ENCODE results near the gene C2CD5. TPM values are rescaled to one million over a fixed set of nuclear protein-coding genes. Genes with fewer than 3 reads are reported as not detected.
A peak's percentile ranks its signal among the peaks of the same experiment; 100 is the strongest.
"Not testable (repeated sequence)": the region's sequence is repeated elsewhere in the genome, so short reads cannot be mapped to it uniquely, and the experiment has no call there.

C2CD5 gene
- total and polyA plus RNA-seq, 5 experiments from 2014 or later = 10.1 to 44.2 (median 16.7) TPM

DNA sequence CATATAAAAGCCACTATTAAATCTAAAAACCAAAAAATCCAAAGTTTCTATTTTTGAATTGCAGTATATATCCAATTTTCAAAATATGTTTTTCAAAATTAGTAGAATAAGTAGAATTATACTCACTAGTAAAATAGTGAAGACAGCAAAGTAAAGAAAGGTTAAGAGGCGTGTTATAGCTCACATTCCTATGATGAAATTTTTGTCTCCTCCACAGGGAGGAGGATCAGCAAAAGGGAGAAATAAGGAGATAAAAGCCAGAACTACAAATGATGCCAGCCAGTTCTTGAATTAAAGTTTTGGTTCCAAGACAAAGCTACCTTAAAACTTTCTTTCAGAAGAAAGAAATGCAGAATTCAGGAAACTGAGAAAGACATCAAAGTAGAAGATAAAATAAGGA is 50.0 kb downstream of the C2CD5 start:
- H3K9me3 Mint-ChIP-seq = no peaks in the 10 kb centered on the region
- no peak for ATAC-seq
- H3K36me3 Mint-ChIP-seq = peaks cover 5 to 60% (median 28%) of the 10 kb centered on the region in 3 donors
- H3K27me3 Mint-ChIP-seq = no peaks in the 10 kb centered on the region
- H3K4me1 Mint-ChIP-seq = no peaks in the 10 kb centered on the region
- H3K27ac Mint-ChIP-seq = no peak overlapping the region
- no peak for DNase-seq
- H3K4me3 Mint-ChIP-seq = no peak overlapping the region
- POLR2A ChIA-PET = no interaction called here

DNA sequence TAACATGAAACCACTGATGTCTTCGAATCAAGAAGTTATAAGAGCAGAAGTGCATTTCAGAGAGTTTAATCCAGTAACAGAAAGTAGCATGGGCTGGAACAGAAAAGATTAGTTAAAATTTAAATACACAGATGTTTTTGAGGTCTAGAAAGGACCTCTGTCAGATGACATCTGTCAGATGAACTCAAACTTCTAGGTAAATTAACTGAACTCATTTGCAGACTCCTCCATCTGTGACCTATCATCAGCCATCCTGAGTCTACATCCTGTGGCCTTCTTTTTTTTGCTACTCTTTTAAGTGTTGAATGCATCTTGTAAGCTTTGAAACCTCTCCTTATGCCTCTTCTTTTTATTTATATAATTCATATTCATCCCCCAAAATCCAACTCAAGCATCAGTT is 53.3 kb downstream of the C2CD5 start:
- Mint-ChIP-seq H3K4me1 (no peaks in the 10 kb centered on the region), H3K4me3 (no peak overlapping the region), H3K36me3 (peaks cover 10 to 66% (median 43%) of the 10 kb centered on the region in 3 donors), H3K27ac (peak overlapping the region in 1 of 10 donors; percentile 8), H3K9me3 (peaks cover 0 to 2% (median 0%) of the 10 kb centered on the region in 9 donors), H3K27me3 (no peaks in the 10 kb centered on the region)
- POLR2A ChIA-PET = no interaction called here
- ATAC-seq (no peak), DNase-seq (no peak)

DNA sequence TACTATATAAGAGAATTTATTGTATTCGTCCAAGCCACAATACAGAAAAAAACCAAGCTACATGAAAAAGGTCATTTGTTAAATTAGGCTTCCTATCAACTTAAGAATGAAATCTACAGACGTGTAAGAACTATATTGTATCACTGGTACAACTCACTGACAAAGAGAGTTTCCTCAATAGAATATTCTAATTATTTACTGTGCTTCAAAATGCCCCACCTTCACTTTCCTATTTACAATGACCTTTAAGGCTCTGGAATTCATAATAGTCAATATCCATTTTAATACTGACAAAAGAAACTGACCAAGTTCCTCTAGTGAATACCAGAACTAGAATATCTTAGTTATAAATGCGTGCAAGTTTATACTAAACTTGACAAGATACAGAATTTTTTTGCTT is 55.9 kb downstream of the C2CD5 start:
- Mint-ChIP-seq H3K9me3 (peaks cover 0 to 2% (median 0%) of the 10 kb centered on the region in 9 donors), H3K4me1 (no peaks in the 10 kb centered on the region), H3K36me3 (peaks cover 15 to 77% (median 53%) of the 10 kb centered on the region in 3 donors), H3K27me3 (no peaks in the 10 kb centered on the region), H3K27ac (no peak overlapping the region), H3K4me3 (no peak overlapping the region)
- POLR2A ChIA-PET = no interaction called here
- DNase-seq = no peak
- no peak for ATAC-seq

DNA sequence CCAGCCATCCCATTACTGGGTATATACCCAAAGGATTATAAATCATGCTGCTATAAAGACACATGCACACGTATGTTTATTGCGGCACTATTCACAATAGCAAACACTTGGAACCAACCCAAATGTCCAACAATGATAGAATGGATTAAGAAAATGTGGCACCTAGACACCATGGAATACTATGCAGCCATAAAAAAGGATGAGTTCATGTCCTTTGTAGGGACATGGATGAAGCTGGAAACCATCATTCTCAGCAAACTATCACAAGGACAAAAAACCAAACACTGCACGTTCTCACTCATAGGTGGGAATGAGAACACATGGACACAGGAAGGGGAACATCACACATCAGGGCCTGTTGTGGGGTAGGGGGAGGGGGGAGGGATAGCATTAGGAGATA is 56.7 kb downstream of the C2CD5 start:
- H3K36me3 Mint-ChIP-seq = peaks cover 15 to 78% (median 52%) of the 10 kb centered on the region in 3 donors
- DNase-seq, H3K4me1 Mint-ChIP-seq, H3K27ac Mint-ChIP-seq, H3K9me3 Mint-ChIP-seq, H3K27me3 Mint-ChIP-seq, ATAC-seq, H3K4me3 Mint-ChIP-seq, POLR2A ChIA-PET: not testable (repeated sequence)

DNA sequence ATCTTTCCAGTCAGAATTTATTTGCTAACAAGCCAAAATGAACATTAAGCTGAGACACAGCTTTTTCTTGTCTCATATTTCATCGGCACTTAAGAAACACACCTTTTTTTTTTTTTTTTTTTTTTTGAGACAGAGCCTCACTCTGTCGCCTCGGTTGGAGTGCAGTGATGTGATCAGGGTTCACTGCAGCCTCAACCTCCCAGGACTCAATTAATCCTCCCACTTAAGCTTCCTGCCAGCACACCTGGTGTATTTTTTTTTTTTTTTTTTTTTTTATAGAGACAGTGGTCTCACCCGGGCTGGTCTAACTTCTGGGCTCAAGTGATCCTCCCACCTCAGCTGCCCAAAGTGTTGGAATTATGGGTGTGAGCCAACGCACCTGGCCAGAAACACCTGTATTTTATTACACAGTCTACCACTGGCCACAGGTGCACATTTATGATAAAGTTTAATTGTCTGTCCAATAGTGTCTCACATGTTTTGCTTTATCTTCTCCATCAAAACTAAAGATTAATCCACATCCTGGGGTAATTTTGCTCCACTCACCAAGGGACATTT is 62.7 kb downstream of the C2CD5 start:
- POLR2A ChIA-PET = no interaction called here

DNA sequence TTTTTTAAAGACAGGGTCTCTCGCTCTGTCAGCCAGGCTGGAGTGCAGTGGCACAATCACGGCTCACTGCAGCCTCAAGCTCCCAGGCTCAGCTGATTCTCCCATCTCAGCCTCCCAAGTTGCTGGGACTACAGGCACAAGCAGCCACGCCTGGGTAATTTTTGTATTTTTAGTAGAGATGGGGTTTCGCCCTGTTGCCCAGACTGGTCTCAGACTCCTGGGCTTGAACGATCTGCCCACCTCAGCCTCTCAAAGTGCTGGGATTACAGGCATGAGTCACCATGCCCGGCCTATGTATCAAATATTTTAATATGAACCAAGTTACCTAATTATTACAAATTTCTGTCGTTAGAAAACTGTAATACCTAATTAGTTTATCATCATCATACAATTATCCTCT is 63.5 kb downstream of the C2CD5 start:
- H3K9me3 Mint-ChIP-seq, DNase-seq, POLR2A ChIA-PET, H3K4me1 Mint-ChIP-seq, H3K4me3 Mint-ChIP-seq, ATAC-seq, H3K27me3 Mint-ChIP-seq, H3K27ac Mint-ChIP-seq: not testable (repeated sequence)
- peaks cover 9 to 76% (median 23%) of the 10 kb centered on the region in 3 donors for H3K36me3 Mint-ChIP-seq

More for the DNA sequence above, 62.7 kb downstream of the C2CD5 start:
- no peak overlapping the region for H3K4me3 Mint-ChIP-seq
- peaks cover 9 to 83% (median 23%) of the 10 kb centered on the region in 3 donors for H3K36me3 Mint-ChIP-seq
- peaks cover 0 to 4% (median 3%) of the 10 kb centered on the region in 4 donors for H3K4me1 Mint-ChIP-seq
- no peaks in the 10 kb centered on the region for H3K27me3 Mint-ChIP-seq
- H3K27ac Mint-ChIP-seq = no peak overlapping the region
- ATAC-seq (no peak), DNase-seq (no peak)
- H3K9me3 Mint-ChIP-seq = no peaks in the 10 kb centered on the region

DNA sequence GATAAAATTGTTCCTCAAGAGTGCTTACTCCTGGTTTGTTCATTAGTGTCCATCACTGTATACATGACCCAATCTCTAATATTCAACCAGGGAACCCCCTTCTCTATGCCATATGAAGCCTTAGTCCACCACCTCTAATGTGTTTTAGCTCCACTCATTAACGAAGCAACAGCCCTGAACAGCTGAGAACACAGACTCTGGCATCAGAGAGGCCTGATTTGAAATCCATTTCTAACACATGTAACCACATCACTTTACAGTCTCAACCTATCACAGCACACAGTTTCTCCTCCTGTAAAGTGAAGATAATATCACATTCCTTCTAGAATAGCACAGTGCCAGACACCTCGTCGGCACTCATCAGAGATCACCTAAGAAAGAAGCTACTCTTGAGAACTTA is 64.3 kb downstream of the C2CD5 start:
- Mint-ChIP-seq H3K27ac (peak overlapping the region in 2 of 10 donors; percentile 9 to 21), H3K4me3 (no peak overlapping the region), H3K9me3 (no peaks in the 10 kb centered on the region), H3K27me3 (no peaks in the 10 kb centered on the region), H3K36me3 (peaks cover 9 to 73% (median 23%) of the 10 kb centered on the region in 3 donors), H3K4me1 (peaks cover 0 to 4% (median 3%) of the 10 kb centered on the region in 4 donors)
- POLR2A ChIA-PET = no interaction called here
- no peak for DNase-seq
- no peak for ATAC-seq

DNA sequence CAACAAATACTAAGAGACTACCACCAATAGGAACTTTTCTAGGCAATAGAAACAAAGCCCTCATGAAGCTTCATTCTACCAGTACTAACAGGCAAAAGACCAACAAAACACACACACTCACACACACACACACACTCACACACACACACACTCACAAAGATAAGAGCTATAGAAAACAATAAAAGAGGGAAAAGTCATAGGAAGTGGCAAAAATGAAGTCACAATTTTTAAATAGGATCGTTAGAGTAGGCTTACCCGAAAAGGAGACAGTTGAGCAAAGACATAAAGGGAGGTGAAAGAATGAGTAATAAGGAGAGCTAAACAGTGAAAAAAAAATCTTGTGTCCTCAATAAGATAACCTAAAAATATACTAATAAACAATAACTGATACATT is 66.5 kb downstream of the C2CD5 start:
- no peaks in the 10 kb centered on the region for H3K27me3 Mint-ChIP-seq
- DNase-seq (no peak), ATAC-seq (no peak)
- no peak overlapping the region for H3K27ac Mint-ChIP-seq
- peaks cover 9 to 12% (median 11%) of the 10 kb centered on the region in 4 donors for H3K4me1 Mint-ChIP-seq
- no peak overlapping the region for H3K4me3 Mint-ChIP-seq
- peaks cover 8 to 65% (median 16%) of the 10 kb centered on the region in 3 donors for H3K36me3 Mint-ChIP-seq
- H3K9me3 Mint-ChIP-seq = no peaks in the 10 kb centered on the region
- POLR2A ChIA-PET = no interaction called here

DNA sequence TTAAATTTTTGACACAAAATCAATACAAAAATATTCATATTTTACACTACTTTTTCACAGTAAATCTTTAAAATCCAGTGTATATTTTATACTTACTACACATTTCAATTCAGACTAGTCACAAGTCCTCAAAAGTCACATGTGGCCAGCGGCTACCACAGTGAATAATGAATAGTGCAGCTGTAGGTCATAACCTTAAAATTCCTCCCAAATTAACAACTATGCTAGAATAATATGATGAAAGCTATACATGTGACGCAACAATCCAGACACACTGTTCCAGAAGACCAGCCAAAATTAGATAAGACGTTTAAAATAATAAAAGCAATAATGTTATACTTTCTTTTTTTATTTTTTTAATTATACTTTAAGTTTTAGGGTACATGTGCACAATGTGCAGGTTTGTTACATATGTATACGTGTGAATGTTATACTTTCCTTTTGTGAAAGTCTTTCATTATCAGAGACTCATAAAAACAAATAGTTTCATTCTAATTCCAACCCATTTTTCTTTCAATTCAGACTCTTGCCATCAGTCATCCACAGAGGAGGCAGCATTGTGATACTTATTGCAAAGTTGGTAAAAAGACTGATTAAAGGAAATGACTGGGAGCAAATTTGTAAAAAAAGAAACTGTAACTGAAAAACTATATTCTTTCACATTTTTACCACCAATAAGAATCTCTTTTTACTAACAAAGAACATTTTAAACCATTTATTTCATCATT is 67.0 kb downstream of the C2CD5 start:
- peaks cover 9 to 12% (median 11%) of the 10 kb centered on the region in 4 donors for H3K4me1 Mint-ChIP-seq
- H3K4me3 Mint-ChIP-seq = no peak overlapping the region
- ATAC-seq (no peak), DNase-seq (no peak)
- no peaks in the 10 kb centered on the region for H3K27me3 Mint-ChIP-seq
- POLR2A ChIA-PET = no interaction called here
- H3K36me3 Mint-ChIP-seq = peaks cover 5 to 62% (median 15%) of the 10 kb centered on the region in 3 donors
- no peak overlapping the region for H3K27ac Mint-ChIP-seq
- no peaks in the 10 kb centered on the region for H3K9me3 Mint-ChIP-seq

DNA sequence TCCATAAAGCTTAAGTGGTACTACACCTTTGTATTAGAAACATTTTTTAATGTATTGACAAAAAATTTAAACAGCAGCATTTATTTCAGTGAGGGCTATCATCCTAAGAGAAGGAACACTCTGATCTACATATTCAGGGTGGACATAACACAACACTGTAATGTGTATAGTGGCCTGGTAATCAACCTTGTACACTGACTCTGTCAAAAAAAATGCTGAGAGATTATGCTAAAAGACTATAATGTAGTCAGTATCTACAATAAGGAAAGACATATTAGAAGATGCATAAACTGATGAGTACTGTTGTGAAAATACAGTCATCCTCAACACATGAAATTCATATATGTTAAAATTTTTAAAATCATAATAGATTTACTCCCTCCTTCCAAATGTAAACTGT is 68.2 kb downstream of the C2CD5 start:
- H3K27me3 Mint-ChIP-seq = no peaks in the 10 kb centered on the region
- peaks cover 9 to 12% (median 11%) of the 10 kb centered on the region in 4 donors for H3K4me1 Mint-ChIP-seq
- DNase-seq (no peak), ATAC-seq (no peak)
- H3K27ac Mint-ChIP-seq = peak overlapping the region in 1 of 10 donors; percentile 4
- no peak overlapping the region for H3K4me3 Mint-ChIP-seq
- no peaks in the 10 kb centered on the region for H3K9me3 Mint-ChIP-seq
- POLR2A ChIA-PET = no interaction called here
- peaks cover 4 to 57% (median 12%) of the 10 kb centered on the region in 3 donors for H3K36me3 Mint-ChIP-seq

DNA sequence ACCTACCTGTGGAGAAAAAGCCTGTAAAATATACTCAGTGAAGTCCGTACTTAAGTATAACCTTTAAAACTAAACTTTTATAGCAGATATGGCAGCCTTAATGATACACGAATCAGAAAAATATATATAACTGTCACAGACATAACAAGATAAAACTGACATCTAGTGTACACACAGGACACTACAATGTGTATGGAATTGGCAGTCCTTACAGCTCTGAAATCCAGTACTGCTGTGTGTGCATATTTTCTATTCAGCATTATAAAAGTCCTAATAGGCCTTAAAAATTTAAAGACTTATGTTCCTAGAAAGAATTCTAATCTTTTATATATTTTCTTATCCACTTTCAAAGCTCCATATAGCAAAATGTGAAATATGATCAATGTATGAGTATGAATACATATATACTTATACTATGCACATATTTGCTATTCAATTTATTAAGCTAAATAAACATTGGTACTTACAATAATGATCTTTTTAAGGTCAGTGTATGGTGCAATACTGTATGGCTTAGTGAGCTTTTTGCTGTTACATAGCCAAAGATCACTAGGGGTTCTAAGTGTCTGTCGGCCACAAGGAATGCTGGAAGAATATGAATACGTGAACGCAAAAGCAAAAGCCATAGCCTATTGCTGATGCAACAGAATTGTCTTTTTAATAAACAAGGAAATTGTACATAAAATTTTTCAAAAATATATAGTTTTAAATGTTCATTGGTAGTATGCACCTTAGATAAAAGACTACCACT is 69.2 kb downstream of the C2CD5 start:
- Mint-ChIP-seq H3K27ac (no peak overlapping the region), H3K4me3 (no peak overlapping the region), H3K27me3 (no peaks in the 10 kb centered on the region), H3K36me3 (peaks cover 4 to 57% (median 18%) of the 10 kb centered on the region in 3 donors), H3K4me1 (peaks cover 7 to 12% (median 9%) of the 10 kb centered on the region in 4 donors), H3K9me3 (no peaks in the 10 kb centered on the region)
- POLR2A ChIA-PET = no interaction called here
- ATAC-seq (no peak), DNase-seq (no peak)

DNA sequence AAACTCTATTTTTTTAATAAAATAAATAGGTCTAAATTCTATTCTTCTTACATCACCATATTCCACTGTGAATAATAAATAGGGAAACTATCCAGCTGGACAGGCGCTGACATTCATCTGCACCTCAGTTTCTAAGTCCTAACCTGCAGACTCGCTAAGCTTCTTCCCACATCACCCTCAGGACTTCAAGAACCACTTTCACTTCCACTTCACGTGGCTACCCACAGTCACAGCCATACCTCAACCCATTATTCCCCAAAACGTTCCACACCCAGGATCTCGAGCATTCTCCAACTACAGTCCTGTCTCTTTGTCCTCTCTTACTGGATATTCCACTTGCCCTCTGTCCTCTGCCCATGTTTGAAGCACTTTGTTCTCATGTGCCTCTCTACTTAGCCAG is 71.1 kb downstream of the C2CD5 start:
- no peak for DNase-seq
- Mint-ChIP-seq H3K4me3 (peak overlapping the region in 1 of 10 donors; percentile 7), H3K4me1 (peaks cover 7 to 12% (median 8%) of the 10 kb centered on the region in 4 donors), H3K27me3 (no peaks in the 10 kb centered on the region), H3K9me3 (no peaks in the 10 kb centered on the region), H3K36me3 (peaks cover 4 to 56% (median 22%) of the 10 kb centered on the region in 3 donors), H3K27ac (peak overlapping the region in 3 of 10 donors; percentile 3 to 57 (median 7))
- POLR2A ChIA-PET = no interaction called here
- no peak for ATAC-seq

DNA sequence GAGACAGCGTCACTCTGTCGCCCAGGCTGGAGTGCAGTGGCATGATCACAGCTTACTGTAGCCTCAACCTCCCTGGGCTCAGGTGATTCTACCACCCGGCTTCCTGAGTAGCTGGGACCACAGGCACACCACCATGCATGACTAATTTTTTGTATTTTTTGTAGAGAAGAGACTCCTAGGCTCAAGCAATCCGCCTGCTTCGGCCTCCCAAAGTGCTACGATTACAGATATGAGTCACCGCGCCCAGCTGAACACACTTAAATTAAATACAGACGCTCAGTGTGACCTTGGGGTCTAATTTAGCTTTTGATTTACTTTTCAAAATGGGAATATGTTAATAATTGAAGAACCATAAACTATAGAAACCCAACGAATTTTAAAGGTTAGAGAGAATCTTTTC is 77.2 kb downstream of the C2CD5 start:
- Mint-ChIP-seq H3K36me3 (peaks cover 0 to 53% (median 16%) of the 10 kb centered on the region in 3 donors), H3K27me3 (no peaks in the 10 kb centered on the region), H3K4me1 (peaks cover 0 to 5% (median 0%) of the 10 kb centered on the region in 4 donors), H3K4me3 (no peak overlapping the region), H3K27ac (no peak overlapping the region), H3K9me3 (no peaks in the 10 kb centered on the region)
- no peak for ATAC-seq
- DNase-seq = no peak
- POLR2A ChIA-PET = no interaction called here

All from naive thymus-derived CD8-positive, alpha-beta T cell (primary cell).